ENCODE results near the gene ATP8B2. TPM values are rescaled to one million over a fixed set of nuclear protein-coding genes. Genes with fewer than 3 reads are reported as not detected.

ATP8B2 gene
- total RNA-seq, 1 experiment from 2014 or later = 36.3 TPM

GRCh38 chr1:154288661-154289060 is 36.7 kb upstream of the ATP8B2 start:
- peak overlapping the region; percentile 15; the same call in 1 of the 2 replicates for H3K27ac ChIP-seq (ENCODE audit: low read length)
- CTCF ChIA-PET = no interaction called here
- DNase-seq (peak; percentile 54), ATAC-seq (peak; percentile 69)
- H3K79me2 ChIP-seq (ENCODE audit: low read length) = no peaks in the 10 kb centered on the region
- no peaks in the 10 kb centered on the region for H3F3A ChIP-seq (ENCODE audit: low read length, unreplicated experiment)
- POLR2A ChIA-PET (ENCODE audit: unreplicated experiment) = interaction anchor here (0.7 kb wide), 1 partner anchor 11 kb away, joined by 5 read pairs; no protein-coding TSS in a partner anchor
- no peak overlapping the region for H3K4me3 ChIP-seq (ENCODE audit: low read length)
- no peak overlapping the region for H3K9ac ChIP-seq (ENCODE audit: low read length)
- H3K36me3 ChIP-seq (ENCODE audit: low read depth, low read length) = no peaks in the 10 kb centered on the region
- H3K4me2 ChIP-seq (ENCODE audit: low read length) = peak overlapping the region; percentile 2; the same call in 1 of the 2 replicates
- no peak for TF ChIP-seq EZH2 (IDR thresholded peaks at IDR 0.05; ENCODE audit: low read length, unreplicated experiment)
- no peak for TF ChIP-seq EZH2phosphoT487 (IDR thresholded peaks at IDR 0.05; ENCODE audit: borderline replicate concordance, low read length)
- TF ChIP-seq CTCF (conservative IDR thresholded peaks at IDR 0.05; ENCODE audit: low read depth, low read length) = no peak
- H4K20me1 ChIP-seq (ENCODE audit: low read length) = no peaks in the 10 kb centered on the region
- H3K4me1 ChIP-seq (ENCODE audit: insufficient read depth, low read length) = peaks cover 8% of the 10 kb centered on the region; the same call in 1 of the 2 replicates
- intact Hi-C loops (cut with micrococcal nuclease) = no loop called here
- H3K9me3 ChIP-seq (ENCODE audit: low read length) = no peaks in the 10 kb centered on the region
- peaks cover 6% of the 10 kb centered on the region; the same call in 1 of the 2 replicates for H3K27me3 ChIP-seq (ENCODE audit: low read length)
- H3K9me2 ChIP-seq (replicated peaks; ENCODE audit: low read length) = no peaks in the 10 kb centered on the region
- H2AFZ ChIP-seq (ENCODE audit: low read length) = 0 out of 2 replicates have a peak overlapping the region, but pooled peaks have one; percentile 21
- no TSS peak for BruUV-seq (replicated peaks)

- H3K9me3 ChIP-seq (ENCODE audit: low read length) = peaks cover 7% of the 10 kb centered on the region
- ChIA-PET POLR2A (ENCODE audit: unreplicated experiment) (no interaction called here), CTCF (no interaction called here)
- no peak overlapping the region for H3K4me2 ChIP-seq (ENCODE audit: low read length)
- H2AFZ ChIP-seq (ENCODE audit: low read length) = no peak overlapping the region
- H3F3A ChIP-seq (ENCODE audit: low read length, unreplicated experiment) = no peaks in the 10 kb centered on the region
- H3K27me3 ChIP-seq (ENCODE audit: low read length) = peaks cover 6% of the 10 kb centered on the region; the same call in 1 of the 2 replicates
- H3K79me2 ChIP-seq (ENCODE audit: low read length) = no peaks in the 10 kb centered on the region
- H3K27ac ChIP-seq (ENCODE audit: low read length) = no peak overlapping the region
- no TSS peak for BruUV-seq (replicated peaks)
- TF ChIP-seq EZH2 (IDR thresholded peaks at IDR 0.05; ENCODE audit: low read length, unreplicated experiment) = no peak
- TF ChIP-seq CTCF (conservative IDR thresholded peaks at IDR 0.05; ENCODE audit: low read depth, low read length) = no peak
- TF ChIP-seq EZH2phosphoT487 (IDR thresholded peaks at IDR 0.05; ENCODE audit: borderline replicate concordance, low read length) = no peak
- peaks cover 8% of the 10 kb centered on the region; the same call in 1 of the 2 replicates for H3K4me1 ChIP-seq (ENCODE audit: insufficient read depth, low read length)
- no peak overlapping the region for H3K9ac ChIP-seq (ENCODE audit: low read length)
- DNase-seq = no peak
- no peak for ATAC-seq
- H3K9me2 ChIP-seq (replicated peaks; ENCODE audit: low read length) = no peaks in the 10 kb centered on the region
- intact Hi-C loops (cut with micrococcal nuclease) = no loop called here
- H4K20me1 ChIP-seq (ENCODE audit: low read length) = no peaks in the 10 kb centered on the region
- no peaks in the 10 kb centered on the region for H3K36me3 ChIP-seq (ENCODE audit: low read depth, low read length)
- H3K4me3 ChIP-seq (ENCODE audit: low read length) = no peak overlapping the region
Observed at GRCh38 chr1:154290921-154291320, 34.4 kb upstream of the ATP8B2 start.

- CTCF ChIA-PET = no interaction called here
- DNase-seq (no peak), ATAC-seq (no peak)
- no peaks in the 10 kb centered on the region for H3K36me3 ChIP-seq (ENCODE audit: low read depth, low read length)
- TF ChIP-seq EZH2phosphoT487 (IDR thresholded peaks at IDR 0.05; ENCODE audit: borderline replicate concordance, low read length) (no peak), CTCF (conservative IDR thresholded peaks at IDR 0.05; ENCODE audit: low read depth, low read length) (no peak), EZH2 (IDR thresholded peaks at IDR 0.05; ENCODE audit: low read length, unreplicated experiment) (no peak)
- H3K4me3 ChIP-seq (ENCODE audit: low read length) = no peak overlapping the region
- POLR2A ChIA-PET (ENCODE audit: unreplicated experiment) = no interaction called here
- H2AFZ ChIP-seq (ENCODE audit: low read length) = no peak overlapping the region
- H3K79me2 ChIP-seq (ENCODE audit: low read length) = no peaks in the 10 kb centered on the region
- no peak overlapping the region for H3K4me2 ChIP-seq (ENCODE audit: low read length)
- H4K20me1 ChIP-seq (ENCODE audit: low read length) = no peaks in the 10 kb centered on the region
- no peak overlapping the region for H3K9ac ChIP-seq (ENCODE audit: low read length)
- no peak overlapping the region for H3K27ac ChIP-seq (ENCODE audit: low read length)
- H3K9me3 ChIP-seq (ENCODE audit: low read length) = peaks cover 7% of the 10 kb centered on the region
- no peaks in the 10 kb centered on the region for H3K4me1 ChIP-seq (ENCODE audit: insufficient read depth, low read length)
- H3F3A ChIP-seq (ENCODE audit: low read length, unreplicated experiment) = no peaks in the 10 kb centered on the region
- no peaks in the 10 kb centered on the region for H3K9me2 ChIP-seq (replicated peaks; ENCODE audit: low read length)
- intact Hi-C loops (cut with micrococcal nuclease) = no loop called here
- peaks cover 6% of the 10 kb centered on the region; the same call in 1 of the 2 replicates for H3K27me3 ChIP-seq (ENCODE audit: low read length)
- no TSS peak for BruUV-seq (replicated peaks)
Observed at GRCh38 chr1:154295408-154296235, 29.7 kb upstream of the ATP8B2 start.
